OCI-LY1 (cell line): ENCODE measurements around the gene DGKG.

ENCODE experiments used
- CTCF ChIP-seq: fragments of 200-600 bp; sonication (generic), shearing (Covaris generic); IDR thresholded peaks from 2 replicates; pipeline ENCODE4 v1.5.1; 2017; ENCODE audit warnings: mild to moderate bottlenecking, antibody characterized with exemption, low read length, moderate library complexity, mixed read lengths
- EZH2 ChIP-seq: fragments of 200-600 bp; sonication (generic), shearing (Covaris generic); IDR thresholded peaks from 2 replicates; pipeline ENCODE4 v1.8.0; 2017; ENCODE audit warnings: borderline replicate concordance, mixed run types, mild to moderate bottlenecking, antibody characterized with exemption, low read length, moderate library complexity, mixed read lengths

GRCh38 chr3:186171521-186171920, 190.5 kb downstream of the DGKG start:
- TF ChIP-seq CTCF (no peak), EZH2 (no peak)
